T-helper 2 cell (primary cell): ENCODE measurements around the gene HOXA11.

Source experiments
- DNase-seq, 5 experiments: peaks; one replicate each; pipeline versions ENCODE4 v3.0.0 to v3.0.0-alpha.2; 2012 to 2022

HOXA11 gene

GRCh38 chr7:27205325-27206280 is 20.6 kb upstream of the HOXA11 start:
- DNase-seq = no peak

DNA sequence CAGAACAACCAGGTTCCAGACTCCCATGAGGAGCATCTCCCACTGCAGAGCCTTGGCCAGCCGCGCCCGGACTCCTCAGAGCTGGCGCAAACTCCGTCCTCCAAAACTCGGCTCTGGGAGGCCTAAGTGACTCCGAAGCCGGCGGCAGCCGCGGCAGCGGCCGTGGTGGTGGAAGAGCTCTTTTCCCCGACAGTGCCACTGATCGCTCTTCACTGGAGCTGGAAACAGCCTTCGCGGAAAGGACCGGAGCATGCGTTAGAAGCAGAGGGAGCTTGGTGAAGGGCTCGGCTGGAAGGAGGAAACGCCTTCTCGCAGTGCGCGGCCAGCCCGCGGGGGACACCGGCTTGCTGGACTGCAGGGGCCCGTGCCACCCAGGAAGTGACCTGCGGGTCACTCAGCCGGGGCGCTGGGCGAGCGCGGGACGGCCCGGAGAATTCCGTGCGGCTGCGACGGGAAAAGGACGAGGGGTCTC is 19.9 kb upstream of the HOXA11 start:
- no peak for DNase-seq

GRCh38 chr7:27203964-27204594 is 19.0 kb upstream of the HOXA11 start:
- DNase-seq = no peak

- no peak for DNase-seq
Measured at GRCh38 chr7:27203365-27203953, 18.4 kb upstream of the HOXA11 start.

- no peak for DNase-seq
Measured at GRCh38 chr7:27202862-27203134, 17.8 kb upstream of the HOXA11 start.

GRCh38 chr7:27202018-27202861 is 17.2 kb upstream of the HOXA11 start:
- DNase-seq = no peak

- DNase-seq = no peak
Measured at GRCh38 chr7:27201580-27202017, 16.6 kb upstream of the HOXA11 start.

GRCh38 chr7:27200761-27201579 is 15.9 kb upstream of the HOXA11 start:
- DNase-seq = no peak

DNA sequence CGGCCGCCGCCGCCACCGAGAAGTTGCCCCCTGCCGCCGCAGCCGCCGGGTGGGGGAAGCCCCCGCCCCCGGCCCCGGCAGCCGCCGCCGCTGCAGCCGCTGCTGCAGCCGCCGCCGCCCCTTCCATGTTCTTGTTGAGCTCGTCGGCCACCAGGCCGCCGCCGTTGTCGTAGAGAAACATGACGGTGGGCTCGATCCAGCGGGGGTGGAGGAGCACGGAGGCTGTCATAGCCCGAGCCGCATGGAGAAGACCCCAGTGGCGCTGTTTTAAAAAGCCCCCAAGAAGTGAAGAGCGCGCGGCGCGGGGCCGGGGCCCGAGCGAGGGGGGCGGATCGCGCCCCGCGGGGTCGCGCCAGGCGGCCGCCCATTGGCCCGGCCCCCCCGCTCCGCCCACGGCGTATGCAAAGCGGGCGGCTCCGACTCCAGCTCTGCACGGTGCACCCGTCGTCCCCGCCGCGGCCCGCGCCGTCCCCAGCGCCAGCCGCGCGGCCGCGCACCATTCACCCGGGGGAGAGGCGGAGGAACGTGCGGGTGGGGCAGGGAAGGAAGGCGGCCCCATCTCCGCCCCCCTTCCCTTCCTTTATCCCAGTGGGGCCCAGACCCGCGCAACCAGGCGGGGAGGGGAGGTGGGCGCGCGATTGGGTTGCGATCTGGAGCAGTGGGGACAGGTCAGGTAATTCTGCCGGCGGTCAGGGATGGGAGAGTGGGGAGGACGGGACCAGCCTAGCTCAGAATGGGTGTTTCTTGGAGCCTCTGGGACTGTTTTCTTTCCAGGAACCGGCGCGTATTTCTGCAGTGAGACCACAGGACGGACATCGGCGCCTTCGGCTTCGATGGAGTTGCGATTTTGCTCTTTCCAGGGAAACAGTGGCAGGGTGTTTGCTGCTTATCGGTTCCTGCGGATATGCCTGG is 15.1 kb upstream of the HOXA11 start, which contains the start of gene HOXA13:
HOXA13 (minus strand) TSS at position 243 of the 912 bp plus-strand sequence; CDS start at position 229, 14 bp downstream.
- DNase-seq = peak in 1 of 5 experiments; percentile 47

DNA sequence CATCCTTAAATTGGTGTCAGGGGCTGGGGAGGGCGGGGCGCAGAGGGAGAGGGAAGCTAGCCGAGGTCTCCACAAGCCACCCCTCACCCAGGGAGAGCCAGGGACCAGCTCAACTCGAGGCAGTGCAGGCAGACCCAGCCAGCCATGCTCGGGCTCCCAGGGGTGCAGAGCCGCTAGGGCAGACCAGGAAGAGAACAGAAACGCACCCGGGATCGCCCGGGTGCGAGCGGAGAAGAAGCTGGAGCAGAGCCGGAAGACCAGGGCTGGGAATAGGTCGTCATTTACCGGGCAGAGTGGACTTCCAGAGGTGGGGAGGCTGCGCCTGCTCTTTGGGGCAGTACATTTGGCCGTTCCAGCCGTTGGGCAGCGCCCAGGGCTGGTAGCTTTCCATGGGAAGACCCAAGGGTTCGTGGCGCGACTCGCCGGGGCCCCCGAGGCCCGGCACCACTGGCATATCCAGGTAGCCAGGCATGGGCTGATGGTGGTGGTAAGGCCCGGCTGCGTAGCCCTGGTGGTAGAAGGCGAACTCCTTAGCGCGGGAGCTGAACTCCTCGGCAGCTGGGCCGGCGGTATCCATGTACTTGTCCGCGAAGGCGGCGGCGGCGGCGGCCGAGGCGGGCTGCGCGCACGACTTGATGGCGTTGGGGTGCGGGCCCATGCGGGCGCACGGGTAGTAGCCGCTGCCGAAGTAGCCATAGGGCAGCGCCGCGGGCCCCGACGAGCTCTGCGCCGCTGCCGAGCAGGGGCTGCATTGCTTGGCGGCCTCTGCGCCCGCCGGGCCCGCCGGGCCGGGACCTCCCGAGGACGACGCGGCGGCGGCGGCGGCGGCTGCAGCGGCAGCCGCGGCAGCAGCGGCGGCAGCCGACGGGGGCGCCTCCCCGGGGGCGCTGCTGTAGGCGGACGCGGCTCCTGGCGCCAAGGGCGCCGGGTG is 14.1 kb upstream of the HOXA11 start:
- DNase-seq = no peak

DNA sequence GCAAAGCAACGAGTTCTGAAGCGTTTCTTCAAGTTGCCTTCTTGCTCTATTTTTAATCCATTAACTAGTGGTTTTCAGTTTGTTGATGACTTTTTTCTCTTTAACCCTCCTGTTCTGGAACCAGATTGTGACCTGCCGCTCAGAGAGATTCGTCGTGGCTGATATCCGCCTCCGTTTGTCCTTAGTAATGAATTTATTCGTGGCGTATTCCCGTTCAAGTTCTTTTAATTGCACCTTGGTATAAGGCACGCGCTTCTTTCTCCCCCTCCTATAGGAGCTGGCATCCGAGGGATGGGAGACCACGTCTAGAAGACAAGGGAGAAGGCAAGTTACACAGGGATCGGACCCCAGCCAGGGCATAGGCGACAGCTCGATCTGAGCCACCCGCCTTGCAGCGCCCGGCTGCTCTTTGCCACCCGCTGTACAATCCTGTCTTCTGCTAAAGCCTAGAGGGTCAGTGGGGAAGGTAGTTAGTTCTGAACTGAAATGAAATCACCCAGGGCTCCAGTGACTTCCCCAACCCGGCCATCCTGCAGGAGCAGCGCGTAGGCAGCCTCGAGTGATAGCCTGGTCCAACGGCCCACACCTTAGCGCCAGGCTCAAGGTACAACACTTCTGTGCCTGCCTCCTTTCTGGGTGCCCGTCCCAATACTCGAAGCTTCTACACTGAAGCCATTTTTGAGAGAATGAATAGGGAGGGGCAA is 13.3 kb upstream of the HOXA11 start:
- no peak for DNase-seq

DNA sequence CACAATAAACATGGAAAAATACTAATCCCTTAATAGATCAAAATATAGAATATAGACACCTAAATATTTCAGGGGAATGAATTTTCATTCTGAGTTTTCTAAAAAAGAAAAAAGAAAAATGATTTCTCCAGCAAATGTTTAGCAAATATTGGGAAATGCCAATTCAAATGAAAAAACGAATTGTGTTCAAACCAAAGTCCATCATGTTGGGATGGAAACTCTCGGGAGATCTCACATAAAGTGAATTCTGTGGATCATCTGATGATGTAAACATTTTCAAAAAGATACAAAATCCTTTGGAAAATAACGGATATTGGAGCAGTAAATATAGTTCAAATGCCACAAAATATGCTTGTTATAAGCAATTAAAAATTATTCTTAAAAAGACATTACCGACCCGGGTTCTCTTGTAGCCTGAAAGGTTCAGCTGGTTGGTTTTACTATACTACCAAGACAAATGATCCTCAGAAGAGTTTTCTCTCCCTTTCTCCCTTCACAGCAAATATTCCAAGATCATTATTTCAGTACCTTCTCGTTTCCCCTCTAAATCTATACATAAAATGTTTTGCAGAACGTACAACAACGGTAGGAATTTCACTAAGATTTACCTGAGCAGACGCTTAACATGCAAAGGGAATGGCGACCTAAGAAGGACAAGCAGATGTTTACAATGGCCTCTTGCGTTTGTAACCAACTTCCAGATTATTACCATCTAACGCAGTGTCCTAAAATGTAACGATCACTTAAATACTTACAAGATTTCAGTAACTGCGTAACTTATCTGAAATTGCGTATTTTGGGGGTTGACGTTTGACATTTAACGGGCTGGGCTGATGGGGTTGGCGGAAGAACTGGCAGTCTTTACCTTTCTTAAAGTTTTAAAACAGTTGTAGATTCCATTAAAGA is 12.4 kb upstream of the HOXA11 start:
- no peak for DNase-seq

- DNase-seq = peak; percentile 53 to 81 (median 74)
Measured at GRCh38 chr7:27196287-27196767, 11.3 kb upstream of the HOXA11 start.

DNA sequence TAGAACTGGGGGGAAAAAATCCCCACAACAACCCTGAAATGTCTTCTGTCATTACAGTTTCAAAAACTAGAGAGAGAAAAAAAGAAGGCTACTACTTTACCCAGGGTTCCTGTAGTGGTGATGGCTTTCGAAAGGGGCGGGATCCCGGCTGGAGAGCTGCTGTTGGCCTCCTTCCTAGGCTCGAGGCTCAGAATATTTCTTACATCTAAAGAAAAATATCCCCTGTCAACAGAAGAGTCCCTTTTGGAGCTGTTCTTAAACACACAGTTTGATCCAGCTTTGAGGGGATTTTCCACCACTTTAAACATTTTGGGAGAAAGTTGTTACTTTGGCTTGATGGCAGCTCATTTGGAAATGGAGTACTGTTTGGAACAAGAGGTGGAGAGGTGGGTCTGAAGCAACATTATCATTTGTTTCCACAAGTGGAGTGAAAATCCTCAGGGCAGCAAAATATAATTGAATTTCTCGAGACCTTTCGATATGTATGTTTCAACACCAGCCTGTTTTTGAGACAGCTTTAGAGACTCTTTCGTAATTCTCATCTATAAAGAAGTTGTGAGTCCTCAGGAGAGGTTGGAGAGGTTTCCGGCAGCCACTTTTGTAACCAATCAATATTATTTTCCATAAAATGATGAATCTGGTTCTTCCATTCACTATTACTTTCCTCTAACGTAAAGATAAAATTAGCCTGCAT is 9.8 kb upstream of the HOXA11 start:
- DNase-seq = no peak

- no peak for DNase-seq
Measured at GRCh38 chr7:27194002-27194352, 8.9 kb upstream of the HOXA11 start.

DNA sequence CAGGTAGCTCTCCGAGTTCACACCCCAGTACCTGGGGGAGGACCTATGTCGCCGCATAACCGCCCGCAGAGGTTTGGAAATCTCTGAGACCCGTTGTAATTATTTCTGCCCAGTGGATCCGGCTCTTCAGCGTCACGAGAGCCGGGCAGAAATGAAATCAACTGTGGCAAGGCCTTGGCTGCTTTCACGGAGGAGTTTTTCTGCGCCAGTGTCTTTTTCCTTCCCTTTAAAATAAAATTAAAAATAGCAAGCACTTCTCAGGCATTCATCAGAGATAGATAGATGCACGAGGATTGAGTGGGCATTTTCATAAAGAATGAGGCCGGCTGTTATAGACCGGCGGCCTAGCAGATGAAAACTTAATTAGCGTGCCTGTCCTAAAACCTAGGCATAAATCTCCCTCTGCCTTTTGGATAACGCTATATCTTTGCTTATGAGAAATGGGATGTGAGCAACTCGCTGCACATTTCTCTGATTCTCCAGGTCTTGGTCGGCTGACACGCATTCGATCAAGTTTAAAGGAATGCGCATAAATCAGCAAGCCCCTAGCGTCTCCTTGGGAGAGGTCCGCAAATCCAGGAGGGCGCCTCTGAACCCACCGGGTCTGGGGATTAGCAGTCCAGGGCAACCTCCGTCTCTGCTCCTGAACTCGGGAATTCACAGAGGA is 8.4 kb upstream of the HOXA11 start:
- no peak for DNase-seq
